GM19240 (cell line): ENCODE measurements around the gene FXYD1.

ENCODE experiments used
- DNase-seq: peaks from one replicate; pipeline ENCODE4 v3.0.0; 2011; ENCODE audit warnings: low spot score; ENCODE audit not compliant: insufficient read length

The FXYD1 gene

DNA sequence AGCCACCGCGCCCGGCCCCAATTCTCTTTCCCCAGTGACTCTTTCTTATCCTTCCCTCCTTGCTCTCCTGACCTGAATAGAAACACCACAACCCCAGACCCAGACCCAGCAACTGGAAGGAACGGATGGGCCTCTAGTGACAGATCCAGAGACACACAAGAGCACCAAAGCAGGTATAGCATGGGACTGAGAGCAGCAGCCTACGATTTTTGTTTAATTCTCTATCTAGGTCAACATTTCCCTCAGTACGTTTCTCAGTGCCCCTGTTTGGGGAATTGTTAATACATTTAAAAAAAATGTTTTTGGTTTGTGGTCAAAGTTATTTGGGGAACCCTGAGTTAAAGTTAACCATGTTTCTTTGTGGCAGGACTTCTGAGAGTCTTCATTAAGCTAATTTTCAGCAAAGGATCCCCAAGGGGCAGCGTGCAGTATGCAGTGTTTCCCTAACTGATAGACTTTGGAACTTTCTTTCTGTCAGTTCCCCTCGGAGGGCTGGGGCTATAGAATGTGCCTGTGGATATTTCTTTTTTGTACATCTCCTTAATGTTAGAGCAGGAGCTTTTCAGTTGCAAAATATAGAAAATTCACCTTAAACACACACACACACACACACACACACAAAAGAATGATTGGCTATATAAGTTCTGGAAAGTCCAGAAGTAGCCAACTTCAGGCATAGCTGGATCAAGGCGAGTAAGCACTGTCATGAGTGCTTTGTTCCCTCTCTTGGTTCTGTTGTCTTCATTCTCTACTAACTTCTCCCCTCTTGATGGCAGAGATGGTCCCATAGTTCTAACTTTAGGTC lies 22.2 kb downstream of the FXYD1 start:
- DNase-seq: no peak

DNA sequence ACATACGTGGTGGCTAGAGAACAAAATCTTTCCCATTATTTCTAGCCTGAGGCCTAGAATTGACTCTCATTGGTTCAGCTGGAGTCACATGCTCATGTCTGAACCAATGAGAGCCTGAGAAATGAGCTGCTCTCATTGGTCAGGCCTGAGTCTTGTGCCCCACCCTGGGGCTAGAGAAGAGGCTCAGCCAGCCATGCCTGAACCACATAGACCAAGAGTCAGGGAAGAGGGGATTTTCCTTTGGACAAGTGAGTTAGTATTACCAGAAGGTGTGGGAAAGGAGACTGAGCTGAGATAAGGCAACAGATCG lies 22.8 kb downstream of the FXYD1 start:
- no peak for DNase-seq

DNA sequence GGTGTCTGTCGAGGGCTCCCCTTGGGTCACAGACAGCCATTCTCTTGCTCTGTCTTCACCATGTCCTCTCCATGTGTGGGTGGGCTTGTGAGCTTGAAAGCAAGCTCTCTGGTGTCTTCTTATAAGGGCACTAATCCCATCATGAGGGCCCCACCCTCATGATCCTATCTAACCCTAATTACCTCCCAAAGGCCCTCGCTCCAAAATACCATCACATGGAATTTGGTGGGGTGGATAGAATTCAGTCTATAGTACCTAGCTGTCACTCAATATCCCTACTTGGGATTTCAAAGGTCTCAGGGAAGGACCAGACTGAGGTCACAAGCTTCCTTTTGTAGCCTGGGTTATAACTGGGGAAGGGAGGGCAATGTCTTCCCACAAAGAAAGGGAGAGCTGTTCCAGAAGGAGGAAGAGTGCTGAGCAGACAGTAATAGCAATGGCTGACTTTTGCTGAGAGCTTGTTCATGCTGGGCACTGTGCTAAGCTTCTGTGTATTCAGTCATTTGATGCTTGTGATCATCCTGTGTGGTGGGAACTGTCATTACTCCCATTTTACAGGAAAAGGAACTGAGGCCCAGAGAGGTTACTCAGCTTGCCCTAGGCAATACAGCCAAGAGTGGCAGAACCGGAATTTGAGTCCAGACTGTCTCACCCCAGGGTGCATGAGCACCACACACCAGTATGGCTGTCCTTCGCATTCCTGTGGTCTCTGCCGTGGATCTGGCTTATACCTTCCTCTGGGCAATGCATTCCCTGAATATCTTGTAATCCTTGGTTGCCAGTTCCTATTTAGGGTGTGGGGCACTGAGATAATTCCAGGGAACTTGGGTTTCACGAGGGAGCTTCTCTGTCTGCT lies 24.1 kb downstream of the FXYD1 start:
- no peak for DNase-seq

- no peak for DNase-seq
Observed at GRCh38 chr19:35164418-35164817, 25.8 kb downstream of the FXYD1 start.

DNA sequence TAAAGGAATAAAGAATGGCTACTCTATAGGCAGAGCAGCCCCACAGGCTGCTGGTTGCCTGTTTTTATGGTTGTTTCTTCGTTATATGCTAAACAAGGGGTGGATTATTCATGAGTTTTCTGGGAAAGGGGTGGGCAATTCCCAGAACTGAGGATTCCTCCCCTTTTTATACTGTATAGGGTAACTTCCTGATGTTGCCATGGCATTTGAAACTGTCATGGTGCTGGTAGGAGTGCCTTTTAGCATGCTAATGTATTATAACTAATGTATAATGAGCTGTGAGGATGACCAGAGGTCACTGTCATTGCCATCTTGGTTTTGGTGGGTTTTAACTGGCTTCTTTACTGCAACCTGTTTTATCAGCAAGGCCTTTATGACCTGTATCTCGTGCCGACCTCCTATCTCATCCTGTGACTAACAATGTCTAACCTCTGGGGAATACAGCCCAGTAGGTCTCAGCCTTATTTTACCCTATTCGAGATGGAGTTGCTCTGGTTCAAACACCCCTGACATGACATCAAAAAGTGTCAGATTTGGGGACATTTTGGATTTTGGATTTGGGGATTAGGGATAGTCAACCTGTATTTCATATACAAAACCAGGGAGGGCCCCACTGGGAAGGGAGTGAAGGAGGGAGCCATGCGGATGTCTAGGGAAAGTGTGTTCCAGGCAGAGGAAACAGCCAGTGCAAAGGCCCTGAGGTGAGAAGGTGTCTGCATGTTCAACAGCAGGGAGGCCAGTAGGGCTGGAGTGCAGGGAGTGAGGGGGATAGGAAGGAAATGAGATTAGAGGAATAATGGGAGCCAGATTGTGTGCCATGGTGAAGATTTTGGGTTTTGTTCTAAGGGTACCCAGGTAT lies 26.8 kb downstream of the FXYD1 start:
- no peak for DNase-seq

DNA sequence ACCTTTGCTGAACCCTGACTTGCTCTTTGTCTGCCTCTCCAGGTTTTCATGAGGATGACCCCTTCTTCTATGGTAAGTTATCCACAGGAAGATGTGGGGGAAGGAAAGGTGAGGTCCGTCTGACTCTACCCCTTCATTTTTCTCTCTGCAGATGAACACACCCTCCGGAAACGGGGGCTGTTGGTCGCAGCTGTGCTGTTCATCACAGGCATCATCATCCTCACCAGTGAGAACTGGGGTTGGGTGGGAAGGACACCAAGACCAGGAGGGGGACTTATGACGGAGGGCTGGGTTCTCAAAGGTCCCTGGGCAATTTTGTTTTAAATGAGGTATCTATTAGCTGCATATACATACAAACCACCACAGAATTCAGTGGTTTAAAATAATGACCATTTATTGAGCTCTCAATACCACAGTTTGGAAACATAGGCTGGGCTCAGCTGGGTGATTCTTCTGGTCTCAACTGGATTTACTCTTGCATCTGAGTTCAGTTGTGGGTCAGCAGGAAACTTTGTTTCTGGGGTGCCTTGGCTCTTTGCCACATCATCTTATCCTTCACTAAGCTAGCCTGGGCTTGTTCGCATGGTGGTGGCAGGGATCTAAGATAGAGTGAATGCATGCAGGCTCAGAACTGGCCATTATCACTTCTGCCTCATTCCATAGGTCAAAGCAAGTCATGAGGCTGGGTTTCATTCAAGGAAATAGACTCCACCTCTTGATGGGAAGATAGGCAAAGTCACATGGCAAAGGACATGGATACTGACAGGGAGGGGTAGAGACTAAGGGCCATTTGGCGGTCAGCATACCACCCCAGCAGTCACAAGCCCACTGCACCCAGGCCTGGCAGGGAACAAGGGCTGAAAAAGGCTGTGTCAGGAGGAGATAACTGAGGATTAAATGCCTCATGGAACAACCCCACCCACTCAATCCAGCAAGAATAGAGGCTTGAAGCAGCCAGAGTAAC lies 27.8 kb downstream of the FXYD1 start:
- no peak for DNase-seq

GRCh38 chr19:35167251-35168119 lies 28.9 kb downstream of the FXYD1 start:
- no peak for DNase-seq

- DNase-seq: no peak
Observed at GRCh38 chr19:35168196-35168595, 29.6 kb downstream of the FXYD1 start.

- DNase-seq: no peak
Observed at GRCh38 chr19:35169221-35169995, 30.8 kb downstream of the FXYD1 start.

- no peak for DNase-seq
Observed at GRCh38 chr19:35170359-35171061, 31.9 kb downstream of the FXYD1 start.

GRCh38 chr19:35171730-35172129 lies 33.1 kb downstream of the FXYD1 start:
- DNase-seq: no peak

DNA sequence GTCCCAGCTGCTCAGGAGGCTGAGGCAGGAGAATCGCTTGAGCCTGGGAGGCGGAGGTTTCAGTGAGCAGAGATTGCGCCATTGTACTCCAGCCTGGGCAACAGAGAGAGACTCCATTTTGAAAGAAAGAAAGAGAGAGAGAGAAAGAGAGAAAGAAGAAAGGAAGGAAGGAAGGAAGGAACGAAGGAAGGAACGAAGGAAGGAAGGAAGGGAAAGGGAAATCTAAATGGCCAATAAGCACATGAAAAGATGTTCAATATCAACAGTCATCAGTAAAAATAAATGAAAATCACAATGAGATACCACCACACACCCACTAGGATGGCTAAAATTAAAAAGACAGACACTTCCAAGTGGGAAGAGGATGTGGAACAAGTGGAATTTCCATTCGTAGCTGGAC lies 35.6 kb downstream of the FXYD1 start:
- no peak for DNase-seq

GRCh38 chr19:35176181-35176570 lies 37.6 kb downstream of the FXYD1 start:
- no peak for DNase-seq

DNA sequence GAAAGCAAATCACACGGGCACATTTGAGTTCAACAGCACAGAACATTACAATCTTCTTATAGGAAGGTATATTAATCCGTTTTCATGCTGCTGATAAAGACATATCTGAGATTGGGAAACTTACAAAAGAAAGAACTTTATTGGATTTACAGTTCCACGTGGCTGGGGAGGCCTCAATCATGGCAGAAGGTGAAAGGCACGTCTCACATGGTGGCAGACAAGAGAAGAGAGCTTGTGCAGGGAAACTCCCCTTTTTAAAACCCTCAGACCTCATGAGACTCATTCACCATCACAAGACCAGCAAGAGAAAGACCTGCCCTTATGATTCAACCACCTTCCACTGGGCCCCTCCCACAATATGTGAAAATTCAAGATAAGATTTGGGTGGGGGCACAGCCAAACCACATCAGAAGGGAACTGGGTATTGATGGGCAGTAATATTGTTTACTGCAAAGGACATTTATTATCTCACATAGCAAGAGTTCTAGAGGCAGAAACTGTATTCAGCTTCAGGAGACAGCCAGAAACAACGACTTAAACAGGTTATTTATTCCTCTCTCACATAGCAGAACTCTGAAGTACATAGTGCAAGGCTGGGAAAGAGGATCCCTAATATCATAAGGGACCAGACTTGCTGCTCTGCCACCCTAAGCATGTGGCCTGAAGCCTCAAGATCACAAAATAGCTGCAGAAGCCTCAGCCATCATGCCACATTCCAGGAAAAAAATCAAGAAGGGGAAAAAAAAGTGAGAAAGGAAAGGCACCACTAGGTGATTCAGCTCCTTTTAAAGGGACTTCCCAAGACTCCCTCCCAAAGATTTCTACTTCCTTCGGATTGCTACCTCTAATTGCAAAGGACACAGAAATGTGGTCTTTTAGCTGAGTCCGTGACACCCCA lies 39.0 kb downstream of the FXYD1 start:
- no peak for DNase-seq

DNA sequence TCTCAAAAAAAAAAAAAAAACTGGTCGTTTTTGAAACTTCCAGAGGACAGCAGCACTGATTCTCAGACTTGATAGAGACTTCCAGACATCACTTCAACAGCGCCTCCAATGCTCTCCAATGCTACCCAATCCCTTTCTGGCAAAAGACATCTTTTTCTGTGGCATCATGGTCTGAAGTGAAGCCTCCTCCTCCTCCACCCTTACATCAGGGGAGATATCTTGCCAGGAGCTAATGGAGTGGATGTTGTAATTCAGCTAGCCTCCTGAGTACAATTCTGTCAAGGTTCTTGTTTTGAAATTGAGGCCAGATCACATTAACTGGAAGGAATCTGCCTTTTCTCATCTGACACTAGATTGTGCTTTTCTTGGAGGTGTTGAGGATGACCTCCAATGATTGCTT lies 40.1 kb downstream of the FXYD1 start:
- DNase-seq: no peak

GRCh38 chr19:35179830-35180229 lies 41.2 kb downstream of the FXYD1 start:
- no peak for DNase-seq

DNA sequence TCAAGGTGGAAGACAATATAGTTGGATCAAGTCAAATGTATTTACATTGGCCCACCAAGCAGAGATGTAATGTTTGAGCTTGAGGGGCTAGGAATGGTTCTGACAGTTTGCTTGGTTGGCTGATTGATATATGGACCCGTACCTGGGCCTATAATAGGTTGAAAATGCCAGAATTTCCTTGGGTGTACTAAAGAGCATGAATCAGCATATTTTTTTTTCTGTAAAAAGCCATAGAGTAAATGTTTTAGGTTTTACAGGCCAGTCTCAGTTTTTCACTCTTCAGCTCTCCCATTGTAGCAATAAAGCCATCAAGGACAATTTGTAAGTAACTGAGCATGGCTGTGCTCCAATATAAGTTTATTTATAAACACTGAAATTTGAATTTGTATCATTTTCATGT lies 42.8 kb downstream of the FXYD1 start:
- no peak for DNase-seq
